GM06990 (cell line): Measurements from ENCODE around the gene POGLUT2.

Experiments used
- DNase-seq: peaks from one replicate; pipeline ENCODE4 v3.0.0-alpha.2; 2011; ENCODE audit not compliant: insufficient read length; ENCODE audit errors: extremely low read depth
- H3K27me3 ChIP-seq: replicated peaks from 2 replicates; pipeline ENCODE4 v1.6.0; 2011; ENCODE audit warnings: low read length; ENCODE audit not compliant: control insufficient read depth, insufficient read depth
- H3K36me3 ChIP-seq: 2 replicates; pipeline ENCODE4 v1.5.1; 2011; ENCODE audit warnings: low read length; ENCODE audit not compliant: control insufficient read depth, insufficient read depth
- H3K4me3 ChIP-seq: replicated peaks from 2 replicates; pipeline ENCODE4 v1.5.1; 2011; ENCODE audit warnings: low read depth, mild to moderate bottlenecking, control low read depth, low read length
- TF ChIP-seq, protein P1 (sequence below): IDR thresholded peaks from 2 replicates; pipeline ENCODE4 v1.5.1; 2011; ENCODE audit warnings: low read length, control low read depth, mild to moderate bottlenecking, inconsistent platforms; ENCODE audit not compliant: insufficient read depth, poor library complexity, severe bottlenecking

The POGLUT2 gene

DNA sequence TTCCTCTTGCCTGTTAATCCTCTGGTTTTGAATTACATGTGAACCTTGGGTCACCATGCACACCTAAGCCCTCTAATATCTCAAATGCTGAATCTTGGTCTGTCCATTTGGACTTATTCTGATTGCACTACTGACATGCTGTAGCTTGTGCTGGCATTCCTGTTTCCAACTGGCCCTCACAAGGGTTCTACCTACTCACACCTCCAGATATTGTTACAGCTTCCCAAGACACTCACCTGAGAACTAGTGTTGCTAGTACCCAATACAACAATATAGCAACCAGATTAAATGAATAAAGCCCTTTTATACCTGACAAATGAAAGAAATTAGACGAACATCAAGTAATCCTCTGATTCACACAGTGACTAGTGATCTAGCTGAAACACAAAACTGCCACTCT is 41.8 kb downstream of the POGLUT2 start:
- Histone ChIP-seq H3K27me3 (no peaks in the 10 kb centered on the region), H3K4me3 (no peak overlapping the region), H3K36me3 (no peaks in the 10 kb centered on the region)
- TF ChIP-seq, protein P1, sequence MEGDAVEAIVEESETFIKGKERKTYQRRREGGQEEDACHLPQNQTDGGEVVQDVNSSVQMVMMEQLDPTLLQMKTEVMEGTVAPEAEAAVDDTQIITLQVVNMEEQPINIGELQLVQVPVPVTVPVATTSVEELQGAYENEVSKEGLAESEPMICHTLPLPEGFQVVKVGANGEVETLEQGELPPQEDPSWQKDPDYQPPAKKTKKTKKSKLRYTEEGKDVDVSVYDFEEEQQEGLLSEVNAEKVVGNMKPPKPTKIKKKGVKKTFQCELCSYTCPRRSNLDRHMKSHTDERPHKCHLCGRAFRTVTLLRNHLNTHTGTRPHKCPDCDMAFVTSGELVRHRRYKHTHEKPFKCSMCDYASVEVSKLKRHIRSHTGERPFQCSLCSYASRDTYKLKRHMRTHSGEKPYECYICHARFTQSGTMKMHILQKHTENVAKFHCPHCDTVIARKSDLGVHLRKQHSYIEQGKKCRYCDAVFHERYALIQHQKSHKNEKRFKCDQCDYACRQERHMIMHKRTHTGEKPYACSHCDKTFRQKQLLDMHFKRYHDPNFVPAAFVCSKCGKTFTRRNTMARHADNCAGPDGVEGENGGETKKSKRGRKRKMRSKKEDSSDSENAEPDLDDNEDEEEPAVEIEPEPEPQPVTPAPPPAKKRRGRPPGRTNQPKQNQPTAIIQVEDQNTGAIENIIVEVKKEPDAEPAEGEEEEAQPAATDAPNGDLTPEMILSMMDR, result no peak
- no peak for DNase-seq

DNA sequence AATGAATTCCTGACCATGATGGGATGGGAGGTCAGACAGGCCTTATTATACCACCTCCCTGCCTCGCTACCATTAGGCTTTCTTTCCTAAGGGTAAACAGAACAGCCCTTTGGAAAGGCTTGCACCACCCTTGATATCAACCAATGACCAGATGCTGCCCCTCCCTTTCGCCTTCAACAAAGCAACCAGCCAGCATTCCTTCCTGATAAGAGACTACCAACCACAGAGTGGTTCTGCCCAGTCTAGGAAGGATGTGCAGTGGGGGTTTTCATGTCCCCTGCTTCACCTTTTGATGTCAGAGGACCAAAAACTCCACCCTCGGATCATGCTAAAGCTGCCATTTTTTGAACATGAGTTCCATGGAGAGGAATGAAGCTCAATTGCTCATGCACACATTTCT is 46.9 kb downstream of the POGLUT2 start:
- TF ChIP-seq, protein P1, result no peak
- Histone ChIP-seq H3K27me3 (no peaks in the 10 kb centered on the region), H3K36me3 (no peaks in the 10 kb centered on the region), H3K4me3 (no peak overlapping the region)
- no peak for DNase-seq

DNA sequence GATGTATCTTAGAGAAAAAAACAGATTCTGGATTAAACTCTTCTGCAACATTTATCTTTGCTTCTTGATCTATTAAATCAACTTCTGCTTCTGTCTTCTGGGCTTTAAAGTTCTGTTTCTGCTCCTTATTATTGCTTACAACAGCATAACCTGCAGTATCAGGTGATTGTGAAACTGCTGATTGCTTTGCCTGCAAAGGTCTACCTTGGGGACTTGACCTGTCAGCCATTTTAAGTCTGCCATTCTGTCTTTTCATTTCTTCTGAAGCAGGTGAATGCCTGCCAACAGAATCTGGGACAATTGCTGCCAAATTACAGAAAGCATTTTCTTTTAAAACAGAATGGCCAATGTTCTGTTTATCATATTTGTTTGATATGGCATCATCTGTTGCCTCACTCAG is 56.3 kb downstream of the POGLUT2 start:
- no peak for DNase-seq
- TF ChIP-seq, protein P1, result no peak
- Histone ChIP-seq H3K27me3 (no peaks in the 10 kb centered on the region), H3K4me3 (no peak overlapping the region), H3K36me3 (no peaks in the 10 kb centered on the region)

DNA sequence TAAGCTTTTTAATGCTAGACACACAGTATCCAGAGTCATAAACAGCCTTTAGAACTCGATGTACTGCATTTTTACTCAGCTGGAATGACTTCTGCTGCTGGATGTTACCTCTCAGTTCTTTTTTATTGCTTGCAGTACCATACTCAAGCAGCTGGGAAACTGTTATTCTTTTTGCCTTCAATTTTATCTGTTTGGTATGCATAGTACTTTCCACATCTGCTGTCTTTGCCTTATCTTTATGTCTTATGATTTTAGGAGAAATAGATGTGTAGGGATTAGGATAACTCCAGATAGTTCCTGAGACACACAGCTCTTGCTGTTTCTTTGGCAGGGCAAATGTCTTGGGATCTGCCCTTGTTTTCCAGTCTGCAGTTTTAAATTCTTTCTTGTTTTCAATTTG is 56.7 kb downstream of the POGLUT2 start:
- Histone ChIP-seq H3K27me3 (no peaks in the 10 kb centered on the region; the same call in 1 of the 2 replicates), H3K36me3 (no peaks in the 10 kb centered on the region), H3K4me3 (no peak overlapping the region)
- no peak for DNase-seq
- TF ChIP-seq, protein P1, result no peak
